Measurements from ENCODE around the gene GLB1L.

Gene GLB1L

GRCh38 chr2:219228041-219228910 lies 17.0 kb downstream of the GLB1L start:
- TF ChIP-seq ZFX (IDR thresholded peaks at IDR 0.05; ENCODE audit: borderline replicate concordance) = no peak
- TF ChIP-seq, protein P1, sequence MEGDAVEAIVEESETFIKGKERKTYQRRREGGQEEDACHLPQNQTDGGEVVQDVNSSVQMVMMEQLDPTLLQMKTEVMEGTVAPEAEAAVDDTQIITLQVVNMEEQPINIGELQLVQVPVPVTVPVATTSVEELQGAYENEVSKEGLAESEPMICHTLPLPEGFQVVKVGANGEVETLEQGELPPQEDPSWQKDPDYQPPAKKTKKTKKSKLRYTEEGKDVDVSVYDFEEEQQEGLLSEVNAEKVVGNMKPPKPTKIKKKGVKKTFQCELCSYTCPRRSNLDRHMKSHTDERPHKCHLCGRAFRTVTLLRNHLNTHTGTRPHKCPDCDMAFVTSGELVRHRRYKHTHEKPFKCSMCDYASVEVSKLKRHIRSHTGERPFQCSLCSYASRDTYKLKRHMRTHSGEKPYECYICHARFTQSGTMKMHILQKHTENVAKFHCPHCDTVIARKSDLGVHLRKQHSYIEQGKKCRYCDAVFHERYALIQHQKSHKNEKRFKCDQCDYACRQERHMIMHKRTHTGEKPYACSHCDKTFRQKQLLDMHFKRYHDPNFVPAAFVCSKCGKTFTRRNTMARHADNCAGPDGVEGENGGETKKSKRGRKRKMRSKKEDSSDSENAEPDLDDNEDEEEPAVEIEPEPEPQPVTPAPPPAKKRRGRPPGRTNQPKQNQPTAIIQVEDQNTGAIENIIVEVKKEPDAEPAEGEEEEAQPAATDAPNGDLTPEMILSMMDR (IDR thresholded peaks at IDR 0.05) = no peak
- H3K27ac ChIP-seq = peak overlapping the region; percentile 95

DNA sequence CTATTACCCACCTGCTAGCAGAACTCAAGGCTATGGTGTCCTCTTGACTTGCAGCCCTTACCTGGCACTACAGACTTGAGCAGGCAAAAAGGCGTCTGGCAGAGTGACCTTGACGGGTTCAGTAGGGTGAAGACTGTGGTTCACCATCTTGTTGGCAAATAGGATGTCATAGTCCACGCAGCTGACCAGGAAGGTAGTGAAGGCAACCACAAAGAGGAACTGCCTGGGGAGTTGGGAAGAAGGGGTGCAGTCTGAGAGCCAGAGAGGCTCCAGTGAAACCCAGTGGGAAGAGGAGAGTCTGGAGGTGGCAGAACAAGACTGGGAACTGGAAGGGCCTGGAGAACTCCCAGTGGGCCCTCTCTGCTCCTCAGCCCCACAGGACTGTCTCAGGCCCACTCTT lies 19.9 kb downstream of the GLB1L start:
- no peak overlapping the region for H3K27ac ChIP-seq
- TF ChIP-seq ZFX (IDR thresholded peaks at IDR 0.05; ENCODE audit: borderline replicate concordance) = no peak
- TF ChIP-seq, protein P1 (IDR thresholded peaks at IDR 0.05) = no peak

GRCh38 chr2:219223831-219224610 lies 21.2 kb downstream of the GLB1L start:
- TF ChIP-seq ZFX (IDR thresholded peaks at IDR 0.05; ENCODE audit: borderline replicate concordance) = no peak
- no peak overlapping the region for H3K27ac ChIP-seq

DNA sequence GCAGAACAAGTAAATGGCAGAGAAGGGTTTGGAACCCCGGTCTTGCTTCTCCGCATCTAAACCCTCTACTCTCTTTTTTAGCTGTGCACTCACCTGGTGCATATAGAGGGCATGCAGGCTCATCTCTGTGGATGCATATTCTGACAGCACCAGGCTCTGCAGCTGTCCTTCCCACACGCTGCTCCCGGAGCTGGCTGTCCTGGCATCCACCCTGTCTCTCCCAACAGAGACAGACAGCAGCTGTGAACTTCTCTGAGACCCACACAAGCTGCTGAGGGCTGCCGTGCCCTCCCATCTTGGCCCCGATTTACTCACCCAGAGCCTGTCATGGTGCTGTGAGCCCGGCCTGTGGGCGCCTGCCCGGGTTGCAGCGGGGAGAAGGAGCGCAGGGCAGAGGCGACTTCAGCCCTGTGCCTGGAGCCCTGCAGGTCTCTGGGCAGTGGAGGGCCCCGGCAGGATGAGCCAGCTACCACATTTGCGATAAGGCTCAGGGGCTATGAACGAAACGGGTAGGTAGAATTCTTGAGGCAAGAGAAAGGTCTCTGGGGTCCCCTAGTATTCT lies 23.2 kb downstream of the GLB1L start:
- no peak for TF ChIP-seq ZFX (IDR thresholded peaks at IDR 0.05; ENCODE audit: borderline replicate concordance)
- TF ChIP-seq, protein P1 (IDR thresholded peaks at IDR 0.05) = no peak
- 0 out of 2 replicates have a peak overlapping the region, but pooled peaks have one; percentile 12 for H3K27ac ChIP-seq

DNA sequence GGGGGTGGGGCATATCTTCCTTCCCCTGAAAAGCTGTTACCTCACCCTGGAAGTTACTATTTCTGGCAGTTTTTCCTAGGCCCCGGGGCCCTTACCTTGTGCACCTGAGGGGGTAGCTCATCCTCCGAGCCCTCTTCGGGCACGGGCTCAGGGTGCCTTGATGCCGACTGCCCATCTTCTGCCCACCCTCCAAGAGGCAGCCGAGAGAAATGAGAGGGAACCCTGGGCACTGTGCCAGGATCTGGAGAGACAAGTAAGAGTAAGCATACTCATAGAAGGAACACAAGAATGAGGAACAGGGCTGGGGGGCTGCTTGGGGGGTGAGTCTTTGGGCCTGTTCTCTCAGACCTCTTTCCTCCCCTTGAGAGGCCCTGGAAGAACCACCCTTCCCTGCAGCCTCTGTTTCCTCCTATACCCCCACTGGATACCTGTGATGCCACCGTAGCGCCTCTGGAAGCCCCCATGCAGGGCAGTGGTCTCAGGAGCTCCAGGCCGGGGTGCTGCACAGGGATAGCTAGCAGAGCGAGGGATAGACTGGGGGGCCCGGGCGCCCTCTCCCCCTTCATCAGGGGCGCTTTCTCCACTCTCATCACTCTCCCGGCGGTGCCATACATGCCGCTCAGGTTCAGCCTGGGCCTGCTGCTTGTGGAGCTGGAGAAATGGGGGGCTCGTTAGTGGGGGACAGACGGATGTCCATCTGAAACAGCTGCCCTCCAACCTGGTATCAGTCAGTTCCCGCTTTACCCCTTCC lies 24.4 kb downstream of the GLB1L start:
- no peak for TF ChIP-seq ZFX (IDR thresholded peaks at IDR 0.05; ENCODE audit: borderline replicate concordance)
- TF ChIP-seq, protein P1 (IDR thresholded peaks at IDR 0.05) = no peak

DNA sequence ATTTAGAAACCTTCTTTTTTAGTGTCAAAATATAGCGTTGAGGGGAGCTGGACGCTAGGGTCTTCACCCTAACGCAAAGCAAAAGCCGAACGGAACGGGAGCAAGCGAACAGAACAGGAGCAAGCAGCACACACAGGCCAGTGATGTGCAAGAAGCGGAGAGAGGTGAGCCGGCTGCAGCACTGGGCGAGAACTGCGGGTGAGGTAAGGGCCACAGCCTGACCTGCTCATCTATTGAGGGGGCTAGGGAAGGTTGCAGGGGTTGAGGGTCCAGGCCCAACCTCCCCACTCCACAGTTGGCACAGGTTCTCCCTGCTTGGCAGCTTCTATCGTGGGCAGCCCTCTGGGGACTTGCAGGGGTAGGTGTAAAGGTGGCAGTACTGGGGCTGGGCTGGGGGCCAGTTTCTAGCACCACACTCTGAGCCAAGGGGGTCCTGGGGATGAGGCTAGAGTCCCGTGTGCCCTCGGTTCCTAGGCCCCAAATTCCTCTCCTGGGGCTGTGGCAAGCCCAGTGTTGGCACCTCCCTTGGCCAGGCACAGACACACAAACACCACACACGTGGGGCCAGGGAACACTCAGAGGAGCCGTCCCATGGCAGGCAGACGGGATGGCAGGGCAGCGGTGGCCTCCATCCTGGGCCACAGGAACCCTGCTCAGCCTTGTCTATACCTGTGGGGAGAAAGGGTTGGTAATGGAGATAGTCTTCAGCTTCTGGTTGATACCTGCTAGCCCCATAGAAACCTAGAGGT lies 25.3 kb downstream of the GLB1L start:
- no peak for TF ChIP-seq ZFX (IDR thresholded peaks at IDR 0.05; ENCODE audit: borderline replicate concordance)
- TF ChIP-seq, protein P1 (IDR thresholded peaks at IDR 0.05) = no peak
- peak overlapping the region; percentile 97 for H3K27ac ChIP-seq

More for the DNA sequence above, 24.4 kb downstream of the GLB1L start:
- H3K27ac ChIP-seq = 0 out of 2 replicates have a peak overlapping the region, but pooled peaks have one; percentile 12

Measured in 22Rv1 (cell line).